Ovary (tissue), 9 donors: ENCODE data around the gene FUBP1. TPM values are rescaled to one million over a fixed set of nuclear protein-coding genes. Genes with fewer than 3 reads are reported as not detected.
A peak's percentile ranks its signal among the peaks of the same experiment; 100 is the strongest.

Experiments
- DNase-seq, 5 donors: peaks; one replicate each; pipeline ENCODE4 v3.0.0-alpha.2; 2019 to 2020
- H3K27ac ChIP-seq, 2 donors: fragments of 200-600 bp; one replicate each; pipeline versions ENCODE4 v1.5.1 to v1.8.0; 2019 to 2022
- H3K27me3 ChIP-seq: fragments of 200-600 bp; one replicate; pipeline ENCODE4 v1.8.0; 2022
- H3K36me3 ChIP-seq: fragments of 200-600 bp; sonication (generic); one replicate; pipeline ENCODE4 v1.5.1; 2019
- H3K4me1 ChIP-seq: one replicate; pipeline ENCODE4 v1.8.1; 2013; ENCODE audit warnings: mild to moderate bottlenecking, moderate library complexity; ENCODE audit not compliant: insufficient read depth
- H3K4me3 ChIP-seq: fragments of 200-600 bp; sonication (generic); one replicate; pipeline ENCODE4 v1.5.1; 2017
- H3K9me3 ChIP-seq, 2 donors: fragments of 200-600 bp in 1 of 2; sonication (generic) in 1 of 2; one replicate each; pipeline versions ENCODE4 v1.5.1 to v1.8.1; 2013 to 2019; ENCODE audit warnings: mild to moderate bottlenecking in 1 of 2, moderate library complexity in 1 of 2
- EP300 ChIP-seq: sonication (generic); formaldehyde crosslinking; IDR thresholded peaks from one replicate; pipeline ENCODE4 v1.6.1; 2017; ENCODE audit warnings: antibody characterized with exemption
- POLR2A ChIP-seq: fragments of 450-650 bp; IDR thresholded peaks from one replicate; pipeline ENCODE4 v1.6.1; 2017; ENCODE audit warnings: antibody characterized with exemption, mild to moderate bottlenecking, moderate library complexity
- WGBS, 3 donors: extraction: QIAGEN DNeasy Blood & Tissue Kit in 1 of 3; methylation state at CpG; one replicate each; pipeline versions ENCODE4 v1.1.5 to v1.1.7; 2013 to 2017; 5-methylcytosine and 5-hydroxymethylcytosine counted together
- intact Hi-C, 4 donors: fragments of 100-400 bp; cut with DNase I; formaldehyde crosslinking; loops; one replicate each; pipeline versions ENCODE4 v1.11.0 to v1.15.1; 2022 to 2023
- polyA plus RNA-seq, 2 donors: library from polyadenylated mRNA; stranded (reverse); fragments of 200-250 nt in 1 of 2; fragments of 350-450 nt in 1 of 2; fragmentation: Illumina TruSeq in 1 of 2; extraction: RNeasy Lipid Tissue Mini Kit (QIAGEN cat#74804) in 1 of 2; gene quantifications; one replicate each; pipeline ENCODE4 v1.2.3, GENCODE V29; 2013 to 2014
- total RNA-seq, 7 donors: library from RNA; depleted of rRNA in 2 of 7; stranded (reverse); fragments of >200 nt in 2 of 7; fragmentation: NEBNext Ultra II Directional in 3 of 7; extraction: Animal tissue kit (Norgen Biotek cat#: 25700) in 3 of 7; gene quantifications; one replicate each; pipeline versions ENCODE4 v1.1.0 to v1.2.4, GENCODE V29; 2016 to 2023
- TF ChIP-seq, protein P1 (sequence below), 3 donors: fragments of 450-650 bp in 2 of 3; fragments of 200-600 bp in 1 of 3; IDR thresholded peaks; one replicate each; pipeline versions ENCODE4 v1.5.1 to v1.8.0; 2016 to 2022; ENCODE audit warnings: antibody characterized with exemption in 3 of 3, mild to moderate bottlenecking in 1 of 3
- donor health status: DM: no; HTN: no; CAD: no; lungs with moderate emphysema.
- donor health status: DM: no; HTN: no; CAD: no.
- donor health status: Bipolar disorder and iron deficiency.
- donor health status: DM: yes; HTN: yes; CAD: no.
- donor health status: DM: no; HTN: no; CAD: no.
- donor health status: DM: yes; HTN: yes; CAD: no.

The FUBP1 gene
- total and polyA plus RNA-seq, 9 donors, result 78.8 to 169 (median 115) TPM

- no peaks in the 10 kb centered on the region for H3K36me3 ChIP-seq
- no peaks in the 10 kb centered on the region for H3K27me3 ChIP-seq
- peaks cover 4% of the 10 kb centered on the region for H3K4me1 ChIP-seq
- H3K27ac ChIP-seq, result peak overlapping the region; percentile 84 to 93
- peak in 4 of 5 donors; percentile 47 to 73 (median 50) for DNase-seq
- intact Hi-C loops, result loop anchor here in 1 of 4 donors (2.0 kb wide), 1 partner anchor 26 kb away; the partner anchor contains the start of gene DNAJB4
- 0 to 1% (median 0%) methylated on average over 34 of the region's 34 CpGs for WGBS, 3 donors
- H3K9me3 ChIP-seq, result no peaks in the 10 kb centered on the region
- peak overlapping the region; percentile 60 for H3K4me3 ChIP-seq
- TF ChIP-seq, protein P1, sequence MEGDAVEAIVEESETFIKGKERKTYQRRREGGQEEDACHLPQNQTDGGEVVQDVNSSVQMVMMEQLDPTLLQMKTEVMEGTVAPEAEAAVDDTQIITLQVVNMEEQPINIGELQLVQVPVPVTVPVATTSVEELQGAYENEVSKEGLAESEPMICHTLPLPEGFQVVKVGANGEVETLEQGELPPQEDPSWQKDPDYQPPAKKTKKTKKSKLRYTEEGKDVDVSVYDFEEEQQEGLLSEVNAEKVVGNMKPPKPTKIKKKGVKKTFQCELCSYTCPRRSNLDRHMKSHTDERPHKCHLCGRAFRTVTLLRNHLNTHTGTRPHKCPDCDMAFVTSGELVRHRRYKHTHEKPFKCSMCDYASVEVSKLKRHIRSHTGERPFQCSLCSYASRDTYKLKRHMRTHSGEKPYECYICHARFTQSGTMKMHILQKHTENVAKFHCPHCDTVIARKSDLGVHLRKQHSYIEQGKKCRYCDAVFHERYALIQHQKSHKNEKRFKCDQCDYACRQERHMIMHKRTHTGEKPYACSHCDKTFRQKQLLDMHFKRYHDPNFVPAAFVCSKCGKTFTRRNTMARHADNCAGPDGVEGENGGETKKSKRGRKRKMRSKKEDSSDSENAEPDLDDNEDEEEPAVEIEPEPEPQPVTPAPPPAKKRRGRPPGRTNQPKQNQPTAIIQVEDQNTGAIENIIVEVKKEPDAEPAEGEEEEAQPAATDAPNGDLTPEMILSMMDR (IDR thresholded peaks at IDR 0.05), result no peak
- TF ChIP-seq EP300, result no peak
- no peak for TF ChIP-seq POLR2A
Measured at GRCh38 chr1:77978293-77978968, 441 bp downstream of the FUBP1 start.

- Histone ChIP-seq H3K27ac (peak overlapping the region; percentile 84 to 93), H3K36me3 (no peaks in the 10 kb centered on the region), H3K4me3 (peak overlapping the region; percentile 60), H3K9me3 (no peaks in the 10 kb centered on the region), H3K27me3 (no peaks in the 10 kb centered on the region), H3K4me1 (peaks cover 4% of the 10 kb centered on the region)
- TF ChIP-seq EP300, result no peak
- no peak for TF ChIP-seq POLR2A
- TF ChIP-seq, protein P1 (IDR thresholded peaks at IDR 0.05), result no peak
- no peak for DNase-seq
- intact Hi-C loops, result loop anchor here in 1 of 4 donors (2.0 kb wide), 1 partner anchor 27 kb away; the partner anchor contains the start of gene DNAJB4
- 0 to 1% (median 0%) methylated on average over 5 of the region's 5 CpGs for WGBS, 3 donors
Measured at GRCh38 chr1:77977989-77978292, 931 bp downstream of the FUBP1 start.

- H3K4me1 ChIP-seq, result peaks cover 7% of the 10 kb centered on the region
Measured at GRCh38 chr1:77976433-77977076, 2.3 kb downstream of the FUBP1 start.

GRCh38 chr1:77975907-77976306, 3.0 kb downstream of the FUBP1 start:
- H3K9me3 ChIP-seq, result no peaks in the 10 kb centered on the region
- no peaks in the 10 kb centered on the region for H3K27me3 ChIP-seq
- DNase-seq, result no peak
- H3K4me1 ChIP-seq, result peaks cover 6% of the 10 kb centered on the region
- 35 to 40% (median 37%) methylated on average over 2 of the region's 2 CpGs for WGBS, 3 donors
- TF ChIP-seq, protein P1 (IDR thresholded peaks at IDR 0.05), result no peak
- no peak for TF ChIP-seq POLR2A
- no peak for TF ChIP-seq EP300
- H3K36me3 ChIP-seq, result no peaks in the 10 kb centered on the region
- H3K4me3 ChIP-seq, result peak overlapping the region; percentile 60
- no peak overlapping the region for H3K27ac ChIP-seq
- intact Hi-C loops, result no loop called here

More at GRCh38 chr1:77976433-77977076, 2.3 kb downstream of the FUBP1 start:
- Histone ChIP-seq H3K27ac (no peak overlapping the region), H3K9me3 (no peaks in the 10 kb centered on the region), H3K27me3 (no peaks in the 10 kb centered on the region), H3K36me3 (no peaks in the 10 kb centered on the region), H3K4me3 (peak overlapping the region; percentile 60)
- intact Hi-C loops, result no loop called here
- DNase-seq, result no peak
- WGBS, 3 donors, result 56 to 67% (median 63%) methylated on average over 13 of the region's 13 CpGs
- TF ChIP-seq POLR2A (no peak), EP300 (no peak)
- TF ChIP-seq, protein P1 (IDR thresholded peaks at IDR 0.05), result no peak
